AG04450 (cell line): ENCODE measurements around the gene CDK13. TPM values are rescaled to one million over a fixed set of nuclear protein-coding genes. Genes with fewer than 3 reads are reported as not detected.
"Not testable (repeated sequence)": the region's sequence is repeated elsewhere in the genome, so short reads cannot be mapped to it uniquely, and the experiment has no call there.

Source experiments
- CTCF ChIA-PET: fragments of 300-600, 350-600 bp; formaldehyde crosslinking; extraction: SDS; loops from one replicate; lab custom pipeline; 2022; ENCODE audit warnings: antibody characterized with exemption, inconsistent platforms; lab: Charles Lee
- POLR2A ChIA-PET: fragments of 350-600 bp; formaldehyde crosslinking; extraction: SDS; loops from one replicate; lab custom pipeline; 2021; ENCODE audit warnings: antibody characterized with exemption, inconsistent platforms; lab: Yijun Ruan, JAX
- DNase-seq: peaks from one replicate; pipeline ENCODE4 v3.0.0-alpha.2; 2011; ENCODE audit warnings: low read depth, low spot score
- H3K27ac ChIP-seq: one replicate; pipeline ENCODE4 v1.5.1; 2012; ENCODE audit warnings: low read depth, low read length, control low read depth
- H3K27me3 ChIP-seq: one replicate; pipeline ENCODE4 v1.6.0; 2012; ENCODE audit warnings: low read length; ENCODE audit not compliant: control insufficient read depth, insufficient read depth
- H3K4me3 ChIP-seq: 2 replicates; pipeline ENCODE4 v1.5.1; 2011; ENCODE audit warnings: mild to moderate bottlenecking, low read depth, low read length, control low read depth
- H3K9me3 ChIP-seq: 2 replicates; pipeline ENCODE4 v1.5.1; 2012; ENCODE audit warnings: low read length; ENCODE audit not compliant: control insufficient read depth, insufficient read depth
- polyA plus RNA-seq: library from polyadenylated mRNA; depleted of rRNA; stranded (reverse); fragments of >200 nt; gene quantifications from 2 replicates; pipeline ENCODE4 v1.2.3, GENCODE V29; 2011
- TF ChIP-seq, protein P1 (sequence below): IDR thresholded peaks from 2 replicates; pipeline ENCODE4 v1.5.1; 2011; ENCODE audit warnings: low read depth, low read length, control low read depth, inconsistent platforms

CDK13 gene
- polyA plus RNA-seq, 1 experiment, result 44.2 TPM

DNA sequence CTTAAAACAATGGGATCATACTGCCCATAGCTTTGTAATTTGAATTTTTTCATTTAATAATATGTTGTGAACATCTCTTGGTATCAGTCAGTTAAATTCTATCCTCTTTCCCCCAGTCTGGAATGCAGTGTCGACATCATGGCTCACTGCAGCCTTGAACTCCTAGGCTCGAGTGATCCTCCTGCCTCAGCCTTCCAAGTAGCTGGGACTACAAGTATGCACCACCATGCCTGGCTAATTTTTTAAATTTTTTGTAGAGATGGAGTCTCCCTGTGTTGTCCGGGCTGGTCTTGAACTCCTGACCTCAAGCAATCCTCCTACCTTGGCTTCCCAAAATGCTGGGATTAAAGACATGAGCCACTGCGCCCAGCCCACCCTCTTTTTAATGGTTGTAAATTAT, 149.8 kb downstream of the CDK13 start:
- H3K4me3 ChIP-seq, result no peak overlapping the region

DNA sequence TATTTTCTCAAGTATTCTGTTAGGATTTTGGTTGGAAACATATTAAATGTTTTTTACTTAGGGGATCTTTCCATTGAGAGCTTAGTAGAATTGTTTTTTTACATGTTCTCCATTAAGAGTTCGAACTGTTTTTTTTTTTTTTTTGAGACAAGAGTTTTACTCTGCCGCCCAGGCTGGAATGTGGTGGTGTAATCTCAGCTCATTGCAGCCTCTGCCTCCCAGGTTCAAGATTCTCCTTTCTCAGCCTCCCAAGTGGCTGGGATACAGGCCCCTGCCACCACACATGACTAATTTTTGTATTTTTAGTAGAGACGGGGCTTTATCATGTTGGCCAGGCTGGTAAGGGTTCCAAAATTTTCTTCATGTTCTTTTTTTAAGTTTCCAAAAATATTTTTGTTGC, 151.1 kb downstream of the CDK13 start:
- TF ChIP-seq, protein P1, sequence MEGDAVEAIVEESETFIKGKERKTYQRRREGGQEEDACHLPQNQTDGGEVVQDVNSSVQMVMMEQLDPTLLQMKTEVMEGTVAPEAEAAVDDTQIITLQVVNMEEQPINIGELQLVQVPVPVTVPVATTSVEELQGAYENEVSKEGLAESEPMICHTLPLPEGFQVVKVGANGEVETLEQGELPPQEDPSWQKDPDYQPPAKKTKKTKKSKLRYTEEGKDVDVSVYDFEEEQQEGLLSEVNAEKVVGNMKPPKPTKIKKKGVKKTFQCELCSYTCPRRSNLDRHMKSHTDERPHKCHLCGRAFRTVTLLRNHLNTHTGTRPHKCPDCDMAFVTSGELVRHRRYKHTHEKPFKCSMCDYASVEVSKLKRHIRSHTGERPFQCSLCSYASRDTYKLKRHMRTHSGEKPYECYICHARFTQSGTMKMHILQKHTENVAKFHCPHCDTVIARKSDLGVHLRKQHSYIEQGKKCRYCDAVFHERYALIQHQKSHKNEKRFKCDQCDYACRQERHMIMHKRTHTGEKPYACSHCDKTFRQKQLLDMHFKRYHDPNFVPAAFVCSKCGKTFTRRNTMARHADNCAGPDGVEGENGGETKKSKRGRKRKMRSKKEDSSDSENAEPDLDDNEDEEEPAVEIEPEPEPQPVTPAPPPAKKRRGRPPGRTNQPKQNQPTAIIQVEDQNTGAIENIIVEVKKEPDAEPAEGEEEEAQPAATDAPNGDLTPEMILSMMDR, result no peak
- ChIA-PET CTCF (interaction anchor here (0.7 to 1.0 kb wide), 2 partner anchors 34 to 51 kb away, joined by 3 to 4 read pairs; partner anchors contain the start of genes MPLKIP and SUGCT), POLR2A (interaction anchor here (0.6 kb wide), 1 partner anchor 65 kb away, joined by 5 read pairs; no protein-coding TSS in a partner anchor)
- no peaks in the 10 kb centered on the region for H3K27me3 ChIP-seq
- no peak for DNase-seq
- H3K4me3 ChIP-seq, result no peak overlapping the region
- no peaks in the 10 kb centered on the region for H3K9me3 ChIP-seq
- no peak overlapping the region for H3K27ac ChIP-seq

More for the DNA sequence above, 149.8 kb downstream of the CDK13 start:
- no peaks in the 10 kb centered on the region for H3K9me3 ChIP-seq
- TF ChIP-seq, protein P1, result no peak
- CTCF ChIA-PET, result no interaction called here
- H3K27ac ChIP-seq, result no peak overlapping the region
- POLR2A ChIA-PET, result interaction anchor here (1.1 kb wide), 1 partner anchor 35 kb away, joined by 5 read pairs; the partner anchor contains the start of genes MPLKIP and SUGCT
- no peaks in the 10 kb centered on the region for H3K27me3 ChIP-seq
- no peak for DNase-seq

DNA sequence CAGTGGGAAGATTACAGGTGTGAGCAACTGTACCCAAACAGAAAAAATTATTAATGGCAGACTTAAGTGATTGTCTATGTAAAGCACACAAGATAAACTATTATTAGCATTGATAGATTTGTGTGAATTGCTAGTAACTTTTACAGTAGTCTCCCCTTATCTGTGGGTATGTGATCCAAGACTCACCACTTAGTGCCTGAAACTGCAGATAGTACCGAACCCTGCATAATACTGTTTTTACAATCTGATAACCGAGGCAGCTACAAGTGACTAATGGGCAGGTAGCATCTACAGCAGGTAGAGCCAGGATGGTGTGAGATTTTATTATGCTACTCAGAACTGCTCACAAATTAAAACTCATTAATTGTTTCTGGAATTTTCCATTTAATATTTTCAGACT, 152.8 kb downstream of the CDK13 start:
- Histone ChIP-seq H3K4me3 (no peak overlapping the region), H3K27me3 (no peaks in the 10 kb centered on the region), H3K27ac (no peak overlapping the region), H3K9me3 (no peaks in the 10 kb centered on the region)
- ChIA-PET CTCF (no interaction called here), POLR2A (no interaction called here)
- TF ChIP-seq, protein P1, result no peak
- DNase-seq, result no peak

DNA sequence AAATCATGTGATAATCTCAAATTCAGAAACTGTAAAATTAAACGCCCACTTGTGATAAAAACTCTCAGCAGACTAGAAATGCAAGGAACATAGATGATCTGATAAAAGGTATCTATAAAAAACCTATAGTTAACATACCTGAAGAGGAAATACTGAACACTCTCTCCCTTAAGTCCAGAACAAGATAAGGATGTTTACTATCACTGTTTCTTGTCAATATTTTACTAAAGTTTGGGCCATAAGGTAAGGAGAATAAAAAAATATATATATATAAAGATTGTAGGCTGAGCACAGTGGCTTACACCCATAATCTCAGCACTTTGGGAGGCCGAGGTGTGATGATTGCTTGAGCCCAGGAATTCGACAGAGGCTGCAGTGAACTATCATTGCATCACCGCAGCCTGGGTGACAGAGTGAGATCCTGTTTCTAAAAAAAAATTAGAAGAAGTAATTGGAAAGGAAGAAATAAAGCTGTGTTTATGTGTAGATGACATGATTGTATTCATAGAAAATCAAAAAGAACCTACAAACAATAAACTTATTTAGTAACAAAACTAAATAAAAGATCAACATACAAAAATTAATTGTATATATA, 155.9 kb downstream of the CDK13 start:
- no peak overlapping the region for H3K27ac ChIP-seq

DNA sequence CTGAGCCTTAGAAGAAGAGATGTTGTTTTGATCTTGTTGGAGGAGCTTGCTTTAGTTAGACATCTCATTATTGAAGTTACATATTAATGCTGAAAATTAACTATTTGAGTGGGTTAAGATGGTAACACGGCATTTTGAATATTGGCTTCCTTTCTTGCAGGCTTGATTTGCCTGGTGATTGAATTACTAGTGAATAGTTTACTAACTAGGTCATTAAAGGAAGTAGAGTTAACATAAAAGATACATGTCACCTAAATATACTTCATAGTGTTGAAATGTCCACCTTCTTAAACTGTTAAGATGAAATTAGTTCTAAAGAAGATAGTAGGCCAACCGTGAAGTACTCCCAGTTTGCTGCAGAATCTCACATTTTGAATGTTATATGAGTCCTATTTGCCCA, 165.9 kb downstream of the CDK13 start:
- Histone ChIP-seq H3K27me3 (no peaks in the 10 kb centered on the region), H3K9me3 (no peaks in the 10 kb centered on the region), H3K4me3 (no peak overlapping the region), H3K27ac (no peak overlapping the region)
- TF ChIP-seq, protein P1, result no peak
- ChIA-PET POLR2A (no interaction called here), CTCF (interaction anchor here (1.3 kb wide), 1 partner anchor 9 kb away, joined by 3 read pairs; no protein-coding TSS in a partner anchor)
- DNase-seq, result no peak

More for the DNA sequence above, 155.9 kb downstream of the CDK13 start:
- Histone ChIP-seq H3K4me3 (no peak overlapping the region), H3K27me3 (no peaks in the 10 kb centered on the region), H3K9me3 (no peaks in the 10 kb centered on the region)
- CTCF ChIA-PET, result no interaction called here
- POLR2A ChIA-PET, result no interaction called here
- DNase-seq, result no peak
- TF ChIP-seq, protein P1, result no peak

DNA sequence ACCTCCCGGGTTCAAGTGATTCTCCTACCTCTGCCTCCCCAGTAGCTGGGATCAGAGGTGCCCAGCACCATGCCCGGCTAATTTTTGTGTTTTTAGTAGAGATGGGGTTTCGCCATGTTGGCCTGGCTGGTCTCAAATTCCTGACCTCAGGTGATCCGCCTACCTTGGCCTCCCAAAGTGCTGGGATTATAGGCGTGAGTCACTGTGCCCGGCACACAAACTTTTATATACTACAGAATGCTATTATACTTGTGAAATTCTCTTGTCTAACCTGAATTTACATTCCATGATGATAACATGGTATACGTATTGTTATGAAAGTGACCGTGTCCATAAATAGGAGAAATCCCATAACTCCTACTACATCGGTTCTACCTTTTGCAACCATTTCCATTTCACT, 167.1 kb downstream of the CDK13 start:
- H3K27ac ChIP-seq, CTCF ChIA-PET, POLR2A ChIA-PET, H3K27me3 ChIP-seq, H3K9me3 ChIP-seq, DNase-seq, H3K4me3 ChIP-seq: not testable (repeated sequence)

DNA sequence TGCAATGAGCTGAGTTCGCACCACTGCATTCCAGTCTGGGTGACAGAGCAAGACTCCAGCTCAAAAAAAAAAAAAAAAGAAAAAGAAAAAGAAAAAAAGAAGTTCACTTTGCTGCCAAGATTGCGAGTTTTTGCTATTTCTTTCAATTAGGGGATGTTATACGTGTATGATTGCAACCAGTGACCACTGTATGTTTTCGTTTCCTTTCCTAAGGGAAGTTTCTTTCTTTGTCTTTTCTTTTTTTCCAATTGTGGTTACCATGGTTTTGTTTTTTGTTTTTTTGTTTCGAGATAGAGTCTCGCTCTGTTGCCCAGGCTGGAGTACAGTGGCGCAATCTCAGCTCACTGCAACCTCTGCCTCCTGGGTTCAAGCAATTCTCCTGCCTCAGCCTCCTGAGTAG, 168.1 kb downstream of the CDK13 start:
- DNase-seq, H3K27ac ChIP-seq, H3K9me3 ChIP-seq, H3K27me3 ChIP-seq, POLR2A ChIA-PET, H3K4me3 ChIP-seq: not testable (repeated sequence)
- CTCF ChIA-PET, result interaction anchor here (0.6 kb wide), 1 partner anchor 214 kb away, joined by 3 read pairs; no protein-coding TSS in a partner anchor
